ENCODE results near the gene TTC23.

TTC23 gene

DNA sequence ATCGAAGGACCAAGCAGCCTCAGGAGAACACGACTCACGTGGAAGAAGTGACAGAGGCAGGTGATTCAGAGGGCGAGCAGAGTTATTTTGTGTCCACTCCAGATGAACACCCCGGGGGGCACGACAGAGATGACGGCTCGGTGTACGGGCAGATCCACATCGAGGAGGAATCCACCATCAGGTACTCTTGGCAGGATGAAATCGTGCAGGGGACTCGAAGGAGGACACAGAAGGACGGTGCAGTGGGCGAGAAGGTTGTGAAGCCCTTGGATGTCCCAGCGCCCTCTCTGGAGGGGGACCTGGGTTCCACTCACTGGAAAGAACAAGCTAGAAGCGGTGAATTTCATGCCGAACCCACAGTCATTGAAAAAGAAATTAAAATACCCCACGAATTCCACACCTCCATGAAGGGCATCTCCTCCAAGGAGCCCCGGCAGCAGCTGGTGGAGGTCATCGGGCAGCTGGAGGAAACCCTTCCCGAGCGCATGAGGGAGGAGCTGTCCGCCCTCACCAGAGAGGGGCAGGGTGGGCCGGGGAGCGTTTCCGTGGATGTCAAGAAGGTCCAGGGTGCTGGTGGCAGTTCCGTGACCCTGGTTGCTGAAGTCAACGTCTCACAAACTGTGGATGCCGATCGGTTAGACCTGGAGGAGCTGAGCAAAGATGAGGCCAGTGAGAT is 118.5 kb downstream of the TTC23 start:
- TF ChIP-seq, protein P1, sequence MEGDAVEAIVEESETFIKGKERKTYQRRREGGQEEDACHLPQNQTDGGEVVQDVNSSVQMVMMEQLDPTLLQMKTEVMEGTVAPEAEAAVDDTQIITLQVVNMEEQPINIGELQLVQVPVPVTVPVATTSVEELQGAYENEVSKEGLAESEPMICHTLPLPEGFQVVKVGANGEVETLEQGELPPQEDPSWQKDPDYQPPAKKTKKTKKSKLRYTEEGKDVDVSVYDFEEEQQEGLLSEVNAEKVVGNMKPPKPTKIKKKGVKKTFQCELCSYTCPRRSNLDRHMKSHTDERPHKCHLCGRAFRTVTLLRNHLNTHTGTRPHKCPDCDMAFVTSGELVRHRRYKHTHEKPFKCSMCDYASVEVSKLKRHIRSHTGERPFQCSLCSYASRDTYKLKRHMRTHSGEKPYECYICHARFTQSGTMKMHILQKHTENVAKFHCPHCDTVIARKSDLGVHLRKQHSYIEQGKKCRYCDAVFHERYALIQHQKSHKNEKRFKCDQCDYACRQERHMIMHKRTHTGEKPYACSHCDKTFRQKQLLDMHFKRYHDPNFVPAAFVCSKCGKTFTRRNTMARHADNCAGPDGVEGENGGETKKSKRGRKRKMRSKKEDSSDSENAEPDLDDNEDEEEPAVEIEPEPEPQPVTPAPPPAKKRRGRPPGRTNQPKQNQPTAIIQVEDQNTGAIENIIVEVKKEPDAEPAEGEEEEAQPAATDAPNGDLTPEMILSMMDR (IDR thresholded peaks at IDR 0.05; ENCODE audit: control insufficient read depth, insufficient read depth, low read depth, low read length, missing control alignments) = no peak
- H3K4me3 ChIP-seq (ENCODE audit: control insufficient read depth, low read depth, low read length) = no peak overlapping the region
- DNase-seq (ENCODE audit: low read depth) = no peak

GRCh38 chr15:99130314-99130713 is 119.1 kb downstream of the TTC23 start:
- TF ChIP-seq, protein P1 (IDR thresholded peaks at IDR 0.05; ENCODE audit: control insufficient read depth, insufficient read depth, low read depth, low read length, missing control alignments) = no peak
- no peak overlapping the region for H3K4me3 ChIP-seq (ENCODE audit: control insufficient read depth, low read depth, low read length)

DNA sequence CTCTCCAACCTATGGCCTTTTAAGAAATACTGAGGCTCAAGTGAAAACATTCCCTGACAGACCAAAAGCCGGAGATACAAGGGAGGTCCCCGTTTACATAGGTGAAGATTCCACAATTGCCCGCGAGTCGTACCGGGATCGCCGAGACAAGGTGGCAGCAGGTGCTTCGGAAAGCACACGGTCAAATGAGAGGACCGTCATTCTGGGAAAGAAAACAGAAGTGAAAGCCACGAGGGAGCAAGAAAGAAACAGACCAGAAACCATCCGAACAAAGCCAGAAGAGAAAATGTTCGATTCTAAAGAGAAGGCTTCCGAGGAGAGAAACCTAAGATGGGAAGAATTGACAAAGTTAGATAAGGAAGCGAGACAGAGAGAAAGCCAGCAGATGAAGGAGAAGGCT is 119.7 kb downstream of the TTC23 start:
- no peak for DNase-seq (ENCODE audit: low read depth)
- H3K4me3 ChIP-seq (ENCODE audit: control insufficient read depth, low read depth, low read length) = no peak overlapping the region
- TF ChIP-seq, protein P1 (IDR thresholded peaks at IDR 0.05; ENCODE audit: control insufficient read depth, insufficient read depth, low read depth, low read length, missing control alignments) = no peak

More at GRCh38 chr15:99130314-99130713, 119.1 kb downstream of the TTC23 start:
- DNase-seq (ENCODE audit: low read depth) = no peak

GRCh38 chr15:99128411-99128810 is 121.0 kb downstream of the TTC23 start:
- DNase-seq (ENCODE audit: low read depth) = no peak
- TF ChIP-seq, protein P1 (IDR thresholded peaks at IDR 0.05; ENCODE audit: control insufficient read depth, insufficient read depth, low read depth, low read length, missing control alignments) = no peak
- H3K4me3 ChIP-seq (ENCODE audit: control insufficient read depth, low read depth, low read length) = no peak overlapping the region

GRCh38 chr15:99127773-99128172 is 121.6 kb downstream of the TTC23 start:
- no peak overlapping the region for H3K4me3 ChIP-seq (ENCODE audit: control insufficient read depth, low read depth, low read length)
- no peak for DNase-seq (ENCODE audit: low read depth)
- TF ChIP-seq, protein P1 (IDR thresholded peaks at IDR 0.05; ENCODE audit: control insufficient read depth, insufficient read depth, low read depth, low read length, missing control alignments) = no peak

DNA sequence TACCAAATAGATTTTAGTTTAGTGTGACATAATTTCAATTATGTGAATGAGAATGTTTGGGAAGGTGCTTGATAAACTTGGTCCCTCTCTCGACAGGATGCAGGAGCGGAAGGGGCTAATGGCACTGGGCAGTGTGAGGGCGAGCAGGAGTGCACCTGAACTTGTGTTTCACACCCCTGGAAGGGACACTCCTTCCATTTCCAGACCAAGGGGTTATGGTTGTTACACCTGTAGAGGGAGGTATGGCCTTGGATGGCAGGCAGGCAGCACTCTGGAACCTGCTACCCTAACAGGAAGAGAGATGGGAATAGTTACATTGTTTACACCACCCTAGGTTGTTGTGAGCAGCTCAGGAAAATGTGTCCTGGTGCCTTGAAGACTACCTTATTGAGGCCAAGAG is 122.5 kb downstream of the TTC23 start:
- TF ChIP-seq, protein P1 (IDR thresholded peaks at IDR 0.05; ENCODE audit: control insufficient read depth, insufficient read depth, low read depth, low read length, missing control alignments) = no peak

More for the DNA sequence above, 122.5 kb downstream of the TTC23 start:
- DNase-seq (ENCODE audit: low read depth) = no peak
- no peak overlapping the region for H3K4me3 ChIP-seq (ENCODE audit: control insufficient read depth, low read depth, low read length)
